ENCODE measurements around the gene KCNN3.
A peak's percentile ranks its signal among the peaks of the same experiment; 100 is the strongest.

KCNN3 gene

GRCh38 chr1:154860156-154860870 lies 9.8 kb downstream of the KCNN3 start:
- TF ChIP-seq CTCF (IDR thresholded peaks at IDR 0.05; ENCODE audit: borderline replicate concordance, insufficient read depth, low read depth, low read length) = no peak
- peak overlapping the region; percentile 68 for H3K4me3 ChIP-seq (ENCODE audit: low read depth, low read length)

GRCh38 chr1:154859786-154860155 lies 10.3 kb downstream of the KCNN3 start:
- no peak for TF ChIP-seq CTCF (IDR thresholded peaks at IDR 0.05; ENCODE audit: borderline replicate concordance, insufficient read depth, low read depth, low read length)
- H3K4me3 ChIP-seq (ENCODE audit: low read depth, low read length) = peak overlapping the region; percentile 68

DNA sequence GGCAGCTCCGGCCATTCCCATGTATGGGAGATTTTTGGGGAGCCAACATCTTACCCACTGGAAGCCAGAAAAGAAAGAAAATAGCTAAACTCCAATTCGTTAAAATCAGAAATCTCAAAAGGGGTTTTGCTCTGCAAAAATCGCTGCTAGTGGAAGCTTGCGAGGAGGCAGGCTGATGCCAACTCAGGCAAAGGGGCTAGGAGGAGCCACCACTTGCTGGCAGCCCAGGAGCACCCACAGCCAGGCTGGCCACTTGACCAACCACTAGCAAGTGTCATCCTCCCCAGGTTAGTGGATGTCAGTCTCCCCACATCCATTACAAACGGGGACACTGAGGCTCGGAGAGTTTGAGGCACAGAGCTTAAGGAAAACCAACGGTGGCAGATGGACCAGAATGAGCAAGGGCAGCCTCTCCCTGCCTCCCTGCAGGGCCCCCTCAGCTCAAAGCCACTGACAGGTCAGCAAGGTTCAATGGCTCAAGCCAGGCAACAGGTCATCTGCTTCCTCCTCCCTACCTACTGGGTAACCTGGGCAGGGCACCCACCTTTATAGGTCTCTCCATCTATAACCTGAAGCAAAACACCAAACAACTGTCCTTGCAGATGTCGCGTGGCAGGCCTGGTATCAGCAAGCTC lies 10.8 kb downstream of the KCNN3 start:
- no peak for TF ChIP-seq CTCF (IDR thresholded peaks at IDR 0.05; ENCODE audit: borderline replicate concordance, insufficient read depth, low read depth, low read length)
- H3K4me3 ChIP-seq (ENCODE audit: low read depth, low read length) = peak overlapping the region; percentile 68

- peak overlapping the region; percentile 68 for H3K4me3 ChIP-seq (ENCODE audit: low read depth, low read length)
- no peak for TF ChIP-seq CTCF (IDR thresholded peaks at IDR 0.05; ENCODE audit: borderline replicate concordance, insufficient read depth, low read depth, low read length)
Measured at GRCh38 chr1:154857441-154858215, 12.5 kb downstream of the KCNN3 start.

GRCh38 chr1:154857022-154857421 lies 13.1 kb downstream of the KCNN3 start:
- peak overlapping the region; percentile 68 for H3K4me3 ChIP-seq (ENCODE audit: low read depth, low read length)
- TF ChIP-seq CTCF (IDR thresholded peaks at IDR 0.05; ENCODE audit: borderline replicate concordance, insufficient read depth, low read depth, low read length) = no peak

- TF ChIP-seq CTCF (IDR thresholded peaks at IDR 0.05; ENCODE audit: borderline replicate concordance, insufficient read depth, low read depth, low read length) = no peak
- peak overlapping the region; percentile 68 for H3K4me3 ChIP-seq (ENCODE audit: low read depth, low read length)
Measured at GRCh38 chr1:154856544-154856943, 13.5 kb downstream of the KCNN3 start.

Measured in GM12875 (cell line).